HG02938 (cell line): ENCODE data around the gene RPP25.
"Not testable (repeated sequence)": the region's sequence is repeated elsewhere in the genome, so short reads cannot be mapped to it uniquely, and the experiment has no call there.

Source experiments
- ATAC-seq: cut with Tn5 transposase; IDR thresholded peaks from one replicate; pipeline ENCODE4 v1.9.1; 2021; ENCODE audit warnings: mild to moderate bottlenecking, moderate library complexity; ENCODE audit not compliant: unreplicated experiment

The RPP25 gene

GRCh38 chr15:74963213-74963612 is 6.6 kb upstream of the RPP25 start:
- no peak for ATAC-seq

GRCh38 chr15:74962671-74963070 is 6.1 kb upstream of the RPP25 start:
- ATAC-seq: no peak

GRCh38 chr15:74962219-74962618 is 5.6 kb upstream of the RPP25 start:
- no peak for ATAC-seq

GRCh38 chr15:74961616-74962015 is 5.0 kb upstream of the RPP25 start:
- no peak for ATAC-seq

GRCh38 chr15:74960995-74961588 is 4.5 kb upstream of the RPP25 start:
- ATAC-seq: no peak

GRCh38 chr15:74960286-74960685 is 3.7 kb upstream of the RPP25 start:
- ATAC-seq: no peak

- no peak for ATAC-seq
Measured at GRCh38 chr15:74959586-74959939, 3.0 kb upstream of the RPP25 start.

GRCh38 chr15:74958908-74959585 is 2.5 kb upstream of the RPP25 start:
- no peak for ATAC-seq

GRCh38 chr15:74958320-74958907 is 1.8 kb upstream of the RPP25 start:
- ATAC-seq: no peak

GRCh38 chr15:74957476-74958035 is 984 bp upstream of the RPP25 start:
- no peak for ATAC-seq

GRCh38 chr15:74955796-74956647 is 550 bp downstream of the RPP25 start:
- peak; percentile 33 for ATAC-seq

- ATAC-seq: no peak
Measured at GRCh38 chr15:74955017-74955416, 1.6 kb downstream of the RPP25 start.

GRCh38 chr15:74954515-74954914 is 2.1 kb downstream of the RPP25 start:
- no peak for ATAC-seq

GRCh38 chr15:74951006-74951405 is 5.6 kb downstream of the RPP25 start:
- no peak for ATAC-seq

GRCh38 chr15:74950078-74950908 is 6.3 kb downstream of the RPP25 start:
- ATAC-seq: no peak

- peak; percentile 79 for ATAC-seq
Measured at GRCh38 chr15:74937590-74938371, 18.8 kb downstream of the RPP25 start, which contains the start of gene COX5A. COX5A (minus strand) TSS chr15:74938073; CDS start chr15:74938014, 59 bp downstream.

GRCh38 chr15:74937272-74937589 is 19.3 kb downstream of the RPP25 start:
- ATAC-seq: no peak

GRCh38 chr15:74935193-74935592 is 21.4 kb downstream of the RPP25 start:
- not testable (repeated sequence) for ATAC-seq

- ATAC-seq: no peak
Measured at GRCh38 chr15:74933573-74933972, 23.0 kb downstream of the RPP25 start.

GRCh38 chr15:74928771-74929198 is 27.8 kb downstream of the RPP25 start:
- no peak for ATAC-seq
